Stomach (tissue), 4 donors: Measurements from ENCODE around the gene TTC28.

Experiments
- POLR2AphosphoS5 ChIP-seq, 3 donors: sonication (generic); formaldehyde crosslinking; IDR thresholded peaks; one replicate each; pipeline ENCODE4 v1.6.1; 2016; ENCODE audit warnings: antibody characterized with exemption in 3 of 3
- TF ChIP-seq, protein P1 (sequence below), 7 experiments: fragments of 450-650 bp in 4 of 7; fragments of 200-600 bp in 3 of 7; sonication (generic) in 3 of 7; IDR thresholded peaks; one replicate each; pipeline ENCODE4 v1.5.1; 2016 to 2019; ENCODE audit warnings: antibody characterized with exemption in 7 of 7, control low read depth in 2 of 7, mild to moderate bottlenecking in 1 of 7

DNA sequence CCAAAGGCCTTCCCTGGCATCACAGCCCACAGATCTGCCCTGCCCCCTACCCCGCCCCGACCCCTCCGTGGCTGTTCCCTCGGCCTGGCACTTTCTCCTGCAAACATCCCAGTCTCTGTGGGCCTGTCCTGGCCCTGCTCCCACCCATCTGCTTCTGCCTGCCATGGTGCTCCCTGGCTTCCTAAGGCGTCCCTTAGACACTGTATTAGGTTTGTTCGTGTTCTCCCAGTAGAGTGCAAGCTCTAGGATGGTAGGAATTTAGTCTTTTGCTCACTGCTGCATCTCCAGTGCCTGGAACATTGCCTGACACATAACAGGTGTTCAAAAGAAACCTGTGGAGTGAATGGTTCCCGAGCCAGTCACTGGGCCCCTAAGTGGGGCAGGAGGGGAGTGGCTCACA lies 690.9 kb downstream of the TTC28 start:
- TF ChIP-seq, protein P1, sequence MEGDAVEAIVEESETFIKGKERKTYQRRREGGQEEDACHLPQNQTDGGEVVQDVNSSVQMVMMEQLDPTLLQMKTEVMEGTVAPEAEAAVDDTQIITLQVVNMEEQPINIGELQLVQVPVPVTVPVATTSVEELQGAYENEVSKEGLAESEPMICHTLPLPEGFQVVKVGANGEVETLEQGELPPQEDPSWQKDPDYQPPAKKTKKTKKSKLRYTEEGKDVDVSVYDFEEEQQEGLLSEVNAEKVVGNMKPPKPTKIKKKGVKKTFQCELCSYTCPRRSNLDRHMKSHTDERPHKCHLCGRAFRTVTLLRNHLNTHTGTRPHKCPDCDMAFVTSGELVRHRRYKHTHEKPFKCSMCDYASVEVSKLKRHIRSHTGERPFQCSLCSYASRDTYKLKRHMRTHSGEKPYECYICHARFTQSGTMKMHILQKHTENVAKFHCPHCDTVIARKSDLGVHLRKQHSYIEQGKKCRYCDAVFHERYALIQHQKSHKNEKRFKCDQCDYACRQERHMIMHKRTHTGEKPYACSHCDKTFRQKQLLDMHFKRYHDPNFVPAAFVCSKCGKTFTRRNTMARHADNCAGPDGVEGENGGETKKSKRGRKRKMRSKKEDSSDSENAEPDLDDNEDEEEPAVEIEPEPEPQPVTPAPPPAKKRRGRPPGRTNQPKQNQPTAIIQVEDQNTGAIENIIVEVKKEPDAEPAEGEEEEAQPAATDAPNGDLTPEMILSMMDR (IDR thresholded peaks at IDR 0.05): no peak
- TF ChIP-seq POLR2AphosphoS5 (IDR thresholded peaks at IDR 0.05): no peak
